CD4-positive, alpha-beta T cell (primary cell): ENCODE data around the gene CDKN3. TPM values are rescaled to one million over a fixed set of nuclear protein-coding genes. Genes with fewer than 3 reads are reported as not detected.

Source experiments
- ATAC-seq: fragments of 200-7000 bp; cut with Tn5 transposase; one replicate; pipeline ENCODE4 v1.10.0; 2022; ENCODE audit warnings: mild to moderate bottlenecking; ENCODE audit not compliant: poor library complexity
- CTCF ChIA-PET: fragments of 350-600 bp; sonication (Branson Sonifier 250); formaldehyde crosslinking; loops from one replicate; lab custom pipeline; 2021; ENCODE audit warnings: antibody characterized with exemption, inconsistent platforms; lab: Charles Lee
- POLR2A ChIA-PET: fragments of 350-600 bp; sonication (Branson Sonifier 250); formaldehyde crosslinking; loops from one replicate; lab custom pipeline; 2021; ENCODE audit warnings: antibody characterized with exemption, inconsistent platforms; lab: Charles Lee
- DNase-seq, 14 experiments: peaks; one replicate each; pipeline ENCODE4 v3.0.0-alpha.2; 2013 to 2020; ENCODE audit warnings: mixed read lengths in 2 of 14
- H3K27ac ChIP-seq, 2 donors: one replicate each; pipeline versions ENCODE4 v1.5.1 to v1.7.0; 2013; ENCODE audit warnings: low read length in 2 of 2, low read depth in 1 of 2, mild to moderate bottlenecking in 1 of 2
- H3K27me3 ChIP-seq, 2 experiments: 1 replicate in 1 of 2; 2 replicates in 1 of 2; pipeline versions ENCODE4 v1.6.1 to v1.7.0; 2013; ENCODE audit warnings: low read length in 2 of 2, control low read depth in 1 of 2, mild to moderate bottlenecking in 1 of 2, moderate library complexity in 1 of 2; ENCODE audit not compliant: insufficient read depth in 2 of 2, control insufficient read depth in 1 of 2
- H3K36me3 ChIP-seq: one replicate; pipeline ENCODE4 v1.6.1; 2013; ENCODE audit warnings: low read length, control low read depth; ENCODE audit not compliant: insufficient read depth
- H3K4me1 ChIP-seq: one replicate; pipeline ENCODE4 v1.6.1; 2013; ENCODE audit warnings: low read length, control low read depth; ENCODE audit not compliant: insufficient read depth
- H3K4me3 ChIP-seq: one replicate; pipeline ENCODE4 v1.5.1; 2013; ENCODE audit warnings: mild to moderate bottlenecking, low read length, moderate library complexity
- H3K9me3 ChIP-seq, 2 experiments: 1 replicate in 1 of 2; 2 replicates in 1 of 2; pipeline versions ENCODE4 v1.6.1 to v1.7.0; 2013; ENCODE audit warnings: low read length in 2 of 2, mild to moderate bottlenecking in 2 of 2, control low read depth in 1 of 2, moderate library complexity in 1 of 2; ENCODE audit not compliant: control insufficient read depth in 1 of 2, insufficient read depth in 1 of 2
- H3K27ac Mint-ChIP-seq: one replicate; pipeline ENCODE4 v1.8.0; 2020; ENCODE audit warnings: mixed read lengths
- H3K27me3 Mint-ChIP-seq: one replicate; pipeline ENCODE4 v1.8.0; 2021; ENCODE audit warnings: mixed read lengths
- H3K36me3 Mint-ChIP-seq: one replicate; pipeline ENCODE4 v1.8.0; 2021; ENCODE audit warnings: low read depth, mixed read lengths
- H3K4me1 Mint-ChIP-seq: one replicate; pipeline ENCODE4 v1.8.0; 2021; ENCODE audit warnings: low read depth, mixed read lengths
- H3K4me3 Mint-ChIP-seq: one replicate; pipeline ENCODE4 v1.8.0; 2020; ENCODE audit warnings: mild to moderate bottlenecking, mixed read lengths
- H3K9me3 Mint-ChIP-seq: one replicate; pipeline ENCODE4 v1.8.0; 2020; ENCODE audit warnings: mixed read lengths
- intact Hi-C, 2 experiments: fragments of 100-400 bp; cut with DNase I in 1 of 2; cut with micrococcal nuclease in 1 of 2; formaldehyde crosslinking; loops; one replicate each; pipeline versions ENCODE4 v1.15.1 to v1.9.0; 2023 to 2025; cut with DNase I, micrococcal nuclease
- total RNA-seq, 174 experiments: library from RNA in 2 of 174; stranded (reverse) in 2 of 174; gene quantifications; one replicate each; pipeline ENCODE4 v1.2.3 and lab custom pipeline; 2021 to 2026
- TF ChIP-seq, protein P1 (sequence below): fragments of 200-600 bp; IDR thresholded peaks from one replicate; pipeline ENCODE4 v1.8.0; 2022; ENCODE audit warnings: antibody characterized with exemption, mild to moderate bottlenecking

Gene CDKN3
- total RNA-seq, 2 experiments from 2014 or later: 0.61 to 1.4 TPM

DNA sequence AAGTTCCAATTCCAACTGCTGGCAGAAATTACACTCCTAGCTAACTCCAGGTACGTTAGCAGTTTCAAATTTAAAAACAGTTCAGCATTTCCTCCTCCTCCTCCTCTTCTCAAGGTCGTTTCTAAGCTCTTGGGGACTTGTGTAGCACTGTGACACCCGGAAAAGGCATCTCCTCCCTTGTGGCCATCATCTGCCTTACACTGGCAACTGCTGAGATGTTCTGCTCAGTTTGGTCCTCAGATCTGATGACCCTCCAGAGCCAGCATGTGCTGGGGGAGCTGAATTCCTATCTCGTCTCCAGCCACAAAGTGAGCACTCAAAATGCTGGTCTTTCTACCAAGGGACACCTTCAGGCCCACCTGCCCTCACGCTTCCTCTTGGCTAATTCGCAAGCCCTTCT is 43.5 kb upstream of the CDKN3 start:
- Mint-ChIP-seq H3K9me3 (no peaks in the 10 kb centered on the region), H3K4me1 (peaks cover 6% of the 10 kb centered on the region), H3K27me3 (peaks cover 31% of the 10 kb centered on the region), H3K4me3 (no peak overlapping the region), H3K36me3 (no peaks in the 10 kb centered on the region), H3K27ac (no peak overlapping the region)
- no peak for DNase-seq
- Histone ChIP-seq H3K36me3 (no peaks in the 10 kb centered on the region), H3K27ac (no peak overlapping the region), H3K4me1 (no peaks in the 10 kb centered on the region), H3K9me3 (no peaks in the 10 kb centered on the region), H3K4me3 (no peak overlapping the region), H3K27me3 (no peaks in the 10 kb centered on the region)
- ATAC-seq: no peak
- CTCF ChIA-PET: no interaction called here
- POLR2A ChIA-PET: no interaction called here
- intact Hi-C loops: no loop called here
- TF ChIP-seq, protein P1, sequence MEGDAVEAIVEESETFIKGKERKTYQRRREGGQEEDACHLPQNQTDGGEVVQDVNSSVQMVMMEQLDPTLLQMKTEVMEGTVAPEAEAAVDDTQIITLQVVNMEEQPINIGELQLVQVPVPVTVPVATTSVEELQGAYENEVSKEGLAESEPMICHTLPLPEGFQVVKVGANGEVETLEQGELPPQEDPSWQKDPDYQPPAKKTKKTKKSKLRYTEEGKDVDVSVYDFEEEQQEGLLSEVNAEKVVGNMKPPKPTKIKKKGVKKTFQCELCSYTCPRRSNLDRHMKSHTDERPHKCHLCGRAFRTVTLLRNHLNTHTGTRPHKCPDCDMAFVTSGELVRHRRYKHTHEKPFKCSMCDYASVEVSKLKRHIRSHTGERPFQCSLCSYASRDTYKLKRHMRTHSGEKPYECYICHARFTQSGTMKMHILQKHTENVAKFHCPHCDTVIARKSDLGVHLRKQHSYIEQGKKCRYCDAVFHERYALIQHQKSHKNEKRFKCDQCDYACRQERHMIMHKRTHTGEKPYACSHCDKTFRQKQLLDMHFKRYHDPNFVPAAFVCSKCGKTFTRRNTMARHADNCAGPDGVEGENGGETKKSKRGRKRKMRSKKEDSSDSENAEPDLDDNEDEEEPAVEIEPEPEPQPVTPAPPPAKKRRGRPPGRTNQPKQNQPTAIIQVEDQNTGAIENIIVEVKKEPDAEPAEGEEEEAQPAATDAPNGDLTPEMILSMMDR: no peak

DNA sequence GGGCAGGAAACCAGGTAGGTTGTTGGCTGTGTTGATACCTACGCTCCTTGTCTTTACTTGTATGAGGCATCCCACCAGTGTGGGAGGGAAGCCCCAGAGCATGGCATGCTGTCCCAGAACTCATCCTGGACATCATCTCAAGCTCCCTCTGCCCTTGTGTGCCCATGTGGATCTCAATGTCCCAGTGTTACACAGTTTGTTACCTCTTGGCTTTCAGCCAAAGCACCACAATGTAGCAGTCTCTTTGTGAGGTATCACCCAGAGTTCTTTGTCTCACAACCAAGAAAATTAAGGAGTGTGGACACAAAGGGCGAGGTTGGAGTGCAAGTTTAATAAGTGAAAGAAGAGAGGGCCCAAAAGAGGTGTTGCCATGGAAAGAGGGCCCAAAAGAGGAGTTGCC is 43.1 kb upstream of the CDKN3 start:
- Mint-ChIP-seq H3K9me3 (no peaks in the 10 kb centered on the region), H3K27me3 (peaks cover 34% of the 10 kb centered on the region), H3K27ac (no peak overlapping the region), H3K4me1 (peaks cover 6% of the 10 kb centered on the region), H3K4me3 (no peak overlapping the region), H3K36me3 (no peaks in the 10 kb centered on the region)
- POLR2A ChIA-PET: no interaction called here
- H3K9me3 ChIP-seq: no peaks in the 10 kb centered on the region
- ATAC-seq: no peak
- no peak overlapping the region for H3K4me3 ChIP-seq
- H3K27ac ChIP-seq: no peak overlapping the region
- H3K27me3 ChIP-seq: no peaks in the 10 kb centered on the region
- H3K4me1 ChIP-seq: no peaks in the 10 kb centered on the region
- intact Hi-C loops: no loop called here
- CTCF ChIA-PET: no interaction called here
- H3K36me3 ChIP-seq: no peaks in the 10 kb centered on the region
- TF ChIP-seq, protein P1: no peak
- no peak for DNase-seq

DNA sequence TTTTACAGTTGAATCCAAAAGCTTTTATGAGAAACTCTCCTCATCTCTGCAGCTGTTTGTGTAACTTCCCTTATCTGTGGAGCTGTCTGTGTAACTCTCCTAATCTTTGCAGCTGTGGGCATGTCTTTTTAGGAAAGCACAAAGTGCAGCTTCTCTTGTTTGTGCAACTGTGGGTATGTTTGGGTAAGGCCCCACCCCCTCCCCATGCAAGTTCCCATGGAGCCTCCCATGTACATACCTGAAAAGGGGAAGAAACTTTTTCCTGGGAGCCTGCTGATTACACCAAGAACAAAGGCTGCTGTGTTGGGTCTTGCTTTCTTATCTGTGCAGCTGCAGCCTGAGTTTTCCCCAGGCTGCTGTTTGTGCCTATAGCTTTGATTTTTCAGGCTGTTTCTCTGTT is 42.7 kb upstream of the CDKN3 start:
- H3K9me3 Mint-ChIP-seq: no peaks in the 10 kb centered on the region

More for the DNA sequence above, 42.7 kb upstream of the CDKN3 start:
- POLR2A ChIA-PET: no interaction called here
- Mint-ChIP-seq H3K4me1 (peaks cover 6% of the 10 kb centered on the region), H3K4me3 (no peak overlapping the region), H3K36me3 (no peaks in the 10 kb centered on the region), H3K27me3 (peaks cover 38% of the 10 kb centered on the region), H3K27ac (no peak overlapping the region)
- Histone ChIP-seq H3K36me3 (no peaks in the 10 kb centered on the region), H3K4me3 (no peak overlapping the region), H3K4me1 (no peaks in the 10 kb centered on the region), H3K27ac (no peak overlapping the region), H3K9me3 (no peaks in the 10 kb centered on the region), H3K27me3 (no peaks in the 10 kb centered on the region)
- intact Hi-C loops: no loop called here
- TF ChIP-seq, protein P1: no peak
- ATAC-seq (no peak), DNase-seq (no peak)
- CTCF ChIA-PET: no interaction called here
